ENCODE measurements around the gene SYTL4. TPM values are rescaled to one million over a fixed set of nuclear protein-coding genes. Genes with fewer than 3 reads are reported as not detected.
"Not testable (repeated sequence)": the region's sequence is repeated elsewhere in the genome, so short reads cannot be mapped to it uniquely, and the experiment has no call there.

SYTL4 gene
- 18.1 and 51.4 TPM in 2 replicates for total RNA-seq

DNA sequence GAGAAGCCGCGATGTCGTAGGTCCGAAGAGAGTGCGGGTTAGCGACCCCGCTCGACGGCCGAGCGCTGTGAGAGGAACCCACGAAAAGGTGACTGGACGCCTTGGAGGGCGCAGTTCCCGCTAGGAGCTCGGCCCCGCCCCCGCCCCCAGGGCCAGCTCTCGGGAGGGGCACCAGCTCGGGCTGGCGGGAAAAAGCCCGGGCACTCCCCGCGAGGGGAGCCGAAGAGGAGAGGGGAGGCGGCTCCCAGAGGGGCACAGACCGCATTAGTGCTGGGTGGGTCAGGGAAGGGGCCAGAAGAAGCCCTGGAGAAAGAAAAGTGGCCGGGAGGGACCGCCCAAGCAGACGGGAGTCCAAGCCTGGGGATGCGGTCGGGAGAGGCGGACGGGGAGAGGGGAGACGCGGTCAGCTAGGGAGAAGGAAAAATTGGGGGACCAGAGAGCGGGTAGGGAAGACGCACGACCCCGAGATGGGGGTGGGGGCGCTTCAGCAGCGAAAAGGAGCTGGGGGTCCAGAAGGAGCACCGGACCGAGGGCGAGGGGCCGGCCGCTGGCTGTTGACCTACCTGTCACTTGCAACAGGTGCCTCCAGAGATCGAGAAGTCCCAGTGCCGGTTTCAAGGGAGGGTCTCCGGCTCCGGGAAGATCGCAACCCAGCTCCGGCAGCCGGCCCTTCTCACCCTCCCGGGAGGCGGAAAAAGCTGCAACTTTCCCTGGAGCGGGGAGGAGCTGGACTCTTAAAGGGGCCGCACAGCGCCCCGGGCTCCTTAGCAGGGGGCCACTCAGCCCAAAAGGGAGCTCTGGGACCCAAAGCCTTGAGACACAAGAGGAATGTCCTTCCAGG lies at the start of gene SYTL4:
Gene SYTL4 (minus strand): TSS at position 681 of the 841 bp plus-strand sequence. CDS start 30,084 bp downstream, outside the sequence.
- DNase-seq (ENCODE audit: low read depth in 2 of 2) = peak; percentile 18 to 33

DNA sequence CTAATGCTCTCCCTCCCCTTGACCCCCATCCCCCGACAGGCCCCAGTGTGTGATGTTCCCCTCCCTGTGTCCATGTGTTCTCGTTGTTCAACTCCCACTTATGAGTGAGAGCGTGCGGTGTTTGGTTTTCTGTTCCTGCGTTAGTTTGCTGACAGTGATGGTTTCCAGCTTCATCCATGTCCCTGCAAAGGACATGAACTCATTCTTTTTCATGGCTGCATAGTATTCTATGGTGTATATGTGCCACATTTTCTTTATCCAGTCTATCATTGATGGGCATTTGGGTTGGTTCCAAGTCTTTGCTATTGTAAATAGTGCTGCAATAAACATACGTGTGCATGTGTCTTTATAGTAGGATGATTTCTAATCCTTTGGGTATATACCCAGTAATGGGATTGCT lies 37.5 kb upstream of the SYTL4 start:
- DNase-seq (ENCODE audit: low read depth in 2 of 2) = not testable (repeated sequence)

DNA sequence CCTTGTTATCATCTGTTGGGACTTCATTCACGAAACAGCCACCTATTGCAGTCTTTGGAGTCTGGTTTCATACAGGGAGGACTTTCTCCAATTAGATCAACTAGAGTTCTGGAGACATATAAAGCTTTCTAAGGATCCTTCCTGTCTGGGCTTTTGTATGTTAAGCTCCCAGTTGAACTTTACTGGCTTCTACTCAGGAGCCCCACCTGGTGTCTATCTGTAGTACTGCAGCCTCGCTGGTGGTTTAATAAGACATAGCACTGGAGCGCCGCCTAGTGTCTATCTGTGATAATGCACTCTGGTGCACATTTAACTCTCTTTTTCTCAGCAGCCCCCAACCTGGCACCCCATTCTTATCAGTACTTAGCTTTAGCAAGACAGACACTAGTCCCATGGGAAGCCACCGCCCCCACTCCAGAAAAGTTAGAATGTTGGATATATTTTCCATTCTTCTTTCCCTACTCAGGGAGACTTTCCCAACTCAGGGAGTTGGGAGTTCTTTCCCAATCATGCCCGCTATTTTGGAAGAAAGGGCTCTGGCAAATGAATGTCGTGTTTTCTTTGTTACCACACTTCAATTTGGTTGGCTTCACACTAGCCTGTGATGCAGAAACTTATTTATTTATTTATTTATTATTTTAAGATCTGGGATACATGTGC lies 36.9 kb upstream of the SYTL4 start:
- peak; percentile 66 to 78 for DNase-seq (ENCODE audit: low read depth in 2 of 2)

DNA sequence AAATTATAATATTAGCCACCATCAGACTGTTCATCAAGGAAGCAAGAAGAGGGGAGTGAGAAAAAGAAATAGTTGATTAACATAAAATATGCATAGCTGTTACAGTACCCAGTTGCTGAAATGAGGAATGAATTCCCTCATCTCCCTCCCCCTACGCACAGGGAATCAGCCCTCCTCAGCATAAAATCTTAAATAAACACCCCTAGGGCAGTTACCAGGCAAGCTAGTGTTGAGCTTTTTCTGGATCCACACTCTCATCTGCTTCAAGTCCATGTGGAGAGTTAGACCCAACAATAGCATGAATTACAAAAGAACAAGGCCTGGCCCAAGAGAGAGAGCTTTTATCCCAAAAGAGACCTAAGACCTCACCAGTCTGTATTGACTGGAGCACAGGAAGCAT lies 19.0 kb upstream of the SYTL4 start:
- no peak for DNase-seq (ENCODE audit: low read depth in 2 of 2)

DNA sequence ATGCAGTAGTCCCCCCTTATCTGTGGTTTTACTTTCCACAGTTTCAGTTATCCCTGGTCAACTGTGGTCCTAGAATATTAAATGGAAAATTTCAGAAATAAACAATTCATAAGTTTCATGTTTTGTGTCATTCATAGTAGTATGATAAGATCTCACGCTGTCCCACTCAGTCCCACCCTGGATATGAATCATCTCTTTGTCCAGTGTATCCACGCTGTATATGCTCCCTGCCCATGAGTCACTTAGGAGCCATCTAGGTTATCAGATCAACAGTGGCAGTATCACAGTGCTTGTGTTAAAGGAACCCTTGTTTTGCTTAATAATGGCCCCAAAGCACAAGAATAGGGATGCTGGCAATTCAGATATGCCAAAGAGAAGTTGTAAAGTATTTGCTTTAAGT lies 16.2 kb upstream of the SYTL4 start:
- DNase-seq (ENCODE audit: low read depth in 2 of 2) = peak; percentile 79 to 82

DNA sequence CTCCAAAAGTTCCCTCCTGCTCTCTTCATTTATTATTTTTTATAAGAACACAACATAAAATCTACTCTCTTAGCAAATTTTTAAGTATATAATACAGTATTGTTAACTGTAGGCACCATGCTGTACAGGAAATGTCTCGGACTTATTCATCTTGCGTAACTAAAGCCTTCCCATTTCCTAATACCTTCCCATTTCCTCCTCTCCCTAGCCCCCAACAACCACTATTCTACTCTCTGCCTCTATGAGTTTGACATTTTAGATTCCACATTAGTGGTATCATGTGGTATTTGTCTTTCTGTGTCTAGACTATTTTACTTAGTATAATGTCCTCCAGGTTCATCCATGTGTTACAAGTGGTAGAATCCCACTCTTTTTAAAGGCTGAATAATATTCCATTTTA lies 15.8 kb upstream of the SYTL4 start:
- DNase-seq (ENCODE audit: low read depth in 2 of 2) = peak; percentile 47 to 48

DNA sequence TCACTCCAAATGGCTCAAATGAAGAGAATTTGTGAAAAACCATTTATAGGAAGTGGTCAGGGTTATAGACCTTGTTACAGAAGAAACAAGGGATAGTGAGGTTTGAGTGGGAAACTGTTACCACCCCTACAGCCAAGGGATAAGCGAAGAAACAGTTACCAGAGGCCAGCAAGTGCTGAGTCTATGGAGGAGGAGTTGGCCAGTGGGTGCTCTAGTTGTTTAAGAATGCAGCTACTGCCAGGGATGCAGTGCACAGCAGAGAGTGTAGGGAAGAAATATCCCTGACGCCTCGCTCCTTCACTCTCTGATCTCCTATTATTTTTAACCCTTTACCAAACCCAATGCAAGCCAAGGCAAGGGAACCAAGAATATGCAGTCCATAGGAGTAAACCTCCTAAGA lies 15.2 kb upstream of the SYTL4 start:
- no peak for DNase-seq (ENCODE audit: low read depth in 2 of 2)

DNA sequence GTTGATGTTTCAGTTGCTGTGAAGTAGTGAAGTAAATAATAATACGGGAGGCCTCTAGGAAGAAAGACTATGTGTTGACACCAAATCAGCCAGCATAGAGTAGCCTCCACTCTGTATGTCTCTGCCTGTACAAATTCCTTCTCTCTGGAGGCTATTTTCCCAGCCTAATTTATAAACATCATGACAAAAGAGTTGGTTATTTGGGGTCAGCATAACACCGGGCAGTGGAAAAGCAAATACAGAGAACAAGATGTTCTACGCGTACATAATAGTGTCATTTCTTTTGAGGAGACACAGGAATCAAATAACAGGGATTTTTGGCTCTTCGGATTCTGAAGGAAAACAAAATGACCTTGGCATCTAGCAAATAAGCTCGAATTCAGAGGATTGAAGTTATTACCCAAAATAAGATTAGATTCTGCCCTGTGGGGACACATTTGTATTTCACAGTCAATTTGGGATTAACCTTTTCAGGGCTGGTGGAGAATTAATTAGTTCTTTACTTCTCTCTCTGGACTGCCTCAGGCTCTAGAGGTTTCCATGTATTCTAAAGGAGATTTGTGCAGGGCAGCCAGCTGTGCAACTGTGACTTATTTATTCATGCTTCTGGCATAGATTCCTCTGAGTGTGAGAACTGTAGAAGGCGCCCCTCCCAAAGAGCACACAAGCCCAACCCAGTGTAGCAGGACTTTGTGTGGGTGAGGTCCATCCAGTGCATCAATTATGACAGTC lies 14.1 kb upstream of the SYTL4 start:
- DNase-seq (ENCODE audit: low read depth in 2 of 2) = peak in 1 of 2 donors; percentile 46

DNA sequence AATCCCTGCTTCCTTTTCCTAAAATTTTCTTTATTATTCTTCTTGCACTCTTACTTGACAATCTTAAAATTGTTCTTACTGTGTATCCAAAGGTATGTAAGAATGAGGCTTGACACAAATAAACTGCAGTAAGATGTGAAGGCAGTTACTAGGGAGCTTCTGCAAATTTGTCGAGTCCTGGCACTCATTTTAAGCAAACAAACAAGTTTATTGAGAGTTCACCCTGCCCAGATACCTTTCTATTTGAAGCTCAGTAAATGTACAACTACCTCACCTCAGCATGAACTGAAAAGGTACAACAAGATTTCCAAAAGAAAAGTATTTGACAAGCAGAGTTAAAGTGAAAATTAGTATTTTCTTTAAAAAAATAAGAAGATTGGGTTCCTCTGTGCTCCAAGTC lies 13.3 kb upstream of the SYTL4 start:
- no peak for DNase-seq (ENCODE audit: low read depth in 2 of 2)

DNA sequence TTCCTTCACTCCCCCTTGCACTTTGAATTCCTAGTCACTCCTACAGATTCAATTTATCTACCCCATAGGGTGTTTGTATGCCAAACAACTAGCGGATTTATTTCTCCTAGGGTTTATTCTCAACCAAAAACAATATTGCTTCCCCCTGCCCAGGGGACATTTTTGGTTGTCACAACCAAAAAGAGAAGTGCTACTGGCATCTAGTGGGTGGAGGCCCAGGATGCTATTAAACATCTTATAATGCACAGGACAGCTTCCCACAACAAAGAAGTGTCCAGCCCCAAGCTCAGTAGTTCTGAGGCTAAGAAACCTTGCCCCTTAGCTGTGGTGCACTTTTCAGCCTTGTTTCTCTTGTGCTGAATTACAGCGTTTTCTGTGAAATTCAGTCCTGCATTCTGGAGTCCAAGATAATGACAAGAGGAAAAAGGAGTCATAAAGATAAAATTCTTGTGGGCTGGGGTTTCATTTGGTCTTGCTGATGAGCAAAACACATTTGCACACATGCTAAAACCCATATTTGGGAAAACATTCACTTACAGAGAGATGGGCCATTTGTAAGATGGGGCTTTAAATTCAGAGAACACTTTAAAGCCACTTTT lies 11.2 kb upstream of the SYTL4 start:
- no peak for DNase-seq (ENCODE audit: low read depth in 2 of 2)

DNA sequence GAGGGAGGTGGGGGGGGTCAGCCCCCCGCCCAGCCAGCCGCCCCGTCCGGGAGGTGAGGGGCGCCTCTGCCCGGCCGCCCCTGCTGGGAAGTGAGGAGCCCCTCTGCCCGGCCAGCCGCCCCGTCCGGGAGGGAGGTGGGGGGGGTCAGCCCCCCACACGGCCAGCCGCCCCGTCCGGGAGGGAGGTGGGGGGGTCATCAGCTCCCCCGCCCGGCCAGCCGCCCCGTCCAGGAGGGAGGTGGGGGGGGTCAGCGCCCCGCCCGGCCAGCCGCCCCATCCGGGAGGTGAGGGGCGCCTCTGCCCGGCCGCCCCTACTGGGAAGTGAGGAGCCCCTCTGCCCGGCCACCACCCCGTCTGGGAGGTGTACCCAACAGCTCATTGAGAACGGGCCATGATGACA lies 7.9 kb downstream of the SYTL4 start:
- DNase-seq (ENCODE audit: low read depth in 2 of 2) = not testable (repeated sequence)

DNA sequence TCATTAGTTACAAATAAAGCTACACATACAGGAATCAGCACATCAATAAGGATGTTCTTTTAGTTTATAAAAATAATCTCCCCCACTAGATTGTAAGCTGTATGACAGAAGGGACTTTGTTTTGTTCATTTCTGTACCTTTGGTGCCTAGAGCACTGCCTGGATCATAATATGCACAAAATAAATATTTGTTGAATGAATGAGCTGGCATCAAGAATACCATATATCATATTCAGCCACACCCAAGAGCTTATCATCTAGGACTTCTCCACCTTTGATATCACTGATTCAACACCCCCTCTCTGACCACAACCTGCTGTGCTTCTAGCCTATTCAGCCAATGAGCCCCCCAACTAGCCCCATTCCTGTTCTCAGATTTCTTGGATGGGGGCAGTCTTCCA lies 10.6 kb downstream of the SYTL4 start:
- DNase-seq (ENCODE audit: low read depth in 2 of 2) = no peak

DNA sequence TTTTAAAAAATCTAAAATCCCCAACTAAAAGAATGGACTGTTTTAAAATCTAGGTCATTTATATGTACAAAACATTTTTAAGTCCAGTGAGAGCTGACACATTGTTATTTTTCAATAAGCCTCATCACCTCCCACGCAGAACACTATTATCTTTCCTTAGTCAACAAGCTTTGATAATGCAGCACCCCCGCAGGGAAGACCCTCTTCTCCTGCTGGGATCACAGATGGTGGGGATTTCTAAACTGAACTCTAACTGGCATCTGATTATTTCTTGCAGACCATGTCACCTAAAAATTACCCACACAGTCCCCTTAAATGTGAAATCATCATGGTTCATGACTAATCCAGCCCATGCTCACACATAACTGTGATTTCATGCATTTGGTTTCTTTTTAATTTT lies 11.6 kb downstream of the SYTL4 start:
- DNase-seq (ENCODE audit: low read depth in 2 of 2) = no peak

DNA sequence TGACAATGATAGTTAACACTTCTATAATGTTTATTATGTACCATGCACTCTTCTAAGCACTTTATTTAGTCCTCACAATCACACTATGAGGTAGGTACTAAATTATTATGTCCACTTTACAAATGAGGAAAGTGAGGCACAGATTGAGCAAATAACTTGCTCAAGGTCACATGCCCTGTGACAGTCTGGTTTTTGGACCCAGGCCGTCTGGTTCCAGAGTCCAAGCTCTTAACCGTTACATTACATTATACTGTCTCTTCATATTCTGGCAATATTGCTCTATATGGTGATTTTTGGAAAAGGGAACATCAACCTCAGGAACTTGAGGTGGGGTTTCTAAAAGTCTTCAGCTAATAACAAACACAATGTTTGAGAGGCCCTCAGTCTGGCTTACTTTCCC lies 12.8 kb downstream of the SYTL4 start:
- DNase-seq (ENCODE audit: low read depth in 2 of 2) = no peak

DNA sequence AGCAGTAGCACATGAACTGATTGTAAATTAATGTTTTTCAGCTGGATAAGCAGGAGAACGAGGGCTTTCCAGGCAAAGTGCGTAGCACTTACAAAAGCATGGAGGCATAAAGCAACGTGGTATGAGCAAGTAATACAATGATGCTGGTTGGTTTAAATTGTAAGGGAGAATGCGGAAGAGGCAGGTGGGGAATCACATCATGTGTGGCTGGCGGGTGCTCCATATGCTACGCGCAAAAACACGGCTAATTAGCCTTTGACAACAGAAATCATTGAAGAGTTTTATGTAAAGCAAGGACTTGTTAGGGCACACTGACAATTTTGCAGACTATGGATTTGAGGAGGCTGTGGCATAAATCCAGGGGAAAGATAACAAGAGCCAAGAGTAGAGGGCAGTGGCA lies 14.6 kb downstream of the SYTL4 start:
- no peak for DNase-seq (ENCODE audit: low read depth in 2 of 2)

DNA sequence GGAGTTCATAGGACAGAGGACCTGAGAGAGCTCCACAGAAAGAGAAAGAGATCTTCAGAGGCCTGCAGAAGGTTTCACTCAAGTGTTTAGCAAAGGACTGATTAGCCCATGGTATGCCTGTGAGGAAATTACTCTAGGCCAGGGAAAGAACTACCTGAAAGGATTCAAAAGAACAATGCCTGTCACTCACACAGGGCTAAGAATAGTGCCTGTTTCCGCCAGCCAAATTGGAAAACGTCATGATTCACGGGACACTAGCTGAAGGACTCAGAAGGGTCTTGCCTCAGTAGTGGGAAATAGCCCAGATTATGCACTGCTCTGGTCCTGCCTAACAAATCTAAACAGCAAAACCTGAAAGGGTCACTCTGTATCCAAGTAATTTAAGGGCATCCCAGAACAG lies 21.1 kb downstream of the SYTL4 start:
- DNase-seq (ENCODE audit: low read depth in 2 of 2) = peak; percentile 30 to 47

DNA sequence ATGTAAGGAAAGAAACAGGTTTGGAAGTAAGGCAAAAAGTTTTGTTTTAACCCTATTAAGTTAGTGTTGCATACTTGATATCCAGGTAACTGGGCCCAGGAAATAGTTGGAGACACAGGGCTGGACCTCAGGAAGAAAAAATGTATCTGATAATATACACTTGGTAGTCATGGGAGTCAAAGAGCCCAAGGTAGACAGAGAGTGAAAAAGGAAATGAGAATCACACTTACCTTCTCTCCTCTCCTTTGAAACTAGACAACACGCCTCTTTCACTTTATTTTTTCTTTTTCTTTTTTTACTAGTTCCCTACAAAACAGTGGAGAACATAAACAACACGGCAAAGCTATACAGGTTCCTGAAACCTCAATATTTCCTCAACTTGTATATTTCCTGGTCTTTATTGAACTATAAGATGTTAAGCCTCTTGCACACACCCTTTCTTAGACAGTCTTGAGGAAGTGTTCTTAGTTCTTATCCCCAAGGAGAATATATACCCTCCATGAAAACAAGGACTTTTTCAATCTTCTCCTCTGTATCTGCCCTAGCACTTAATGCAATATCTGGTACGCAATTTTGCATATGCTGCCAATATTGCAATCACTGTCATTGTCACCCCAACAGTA lies 27.2 kb downstream of the SYTL4 start:
- DNase-seq (ENCODE audit: low read depth in 2 of 2) = no peak

DNA sequence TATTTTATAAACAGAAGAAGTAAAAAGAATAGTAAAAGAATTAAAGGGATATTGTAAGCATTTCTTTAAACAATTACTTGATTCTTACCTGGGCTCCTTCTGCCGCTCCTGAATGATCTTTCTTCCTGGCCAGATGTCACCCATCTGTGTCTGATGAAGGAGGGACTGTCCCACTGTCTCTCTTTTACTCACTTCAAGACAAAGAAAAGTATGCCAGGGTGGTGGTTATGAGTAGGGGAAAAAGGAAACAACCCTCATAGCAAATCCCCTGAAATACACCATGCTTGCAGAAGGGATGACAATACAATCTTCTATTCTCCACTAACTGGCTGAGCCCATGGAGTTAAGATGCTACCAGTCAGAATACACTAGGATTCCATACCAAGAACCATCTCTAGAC lies 31.1 kb downstream of the SYTL4 start:
- DNase-seq (ENCODE audit: low read depth in 2 of 2) = no peak

DNA sequence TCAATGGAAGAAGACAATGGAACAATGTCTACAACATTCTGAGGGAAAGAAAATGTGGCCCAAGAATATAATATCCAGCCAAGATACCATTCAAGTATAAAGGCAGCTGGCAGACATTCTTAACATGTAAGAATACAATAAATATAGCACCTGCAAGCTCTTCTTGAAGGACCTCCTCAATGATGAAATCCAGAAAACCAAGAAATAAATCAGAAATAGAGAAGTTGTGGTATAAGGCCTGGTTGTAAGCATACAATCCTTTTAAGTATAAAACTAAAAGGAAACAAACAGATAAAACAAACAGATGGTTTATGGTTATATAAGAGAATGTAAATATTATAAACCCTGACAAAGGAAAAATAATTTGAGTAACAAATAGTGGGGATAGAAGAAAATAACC lies 33.4 kb downstream of the SYTL4 start:
- DNase-seq (ENCODE audit: low read depth in 2 of 2) = no peak

DNA sequence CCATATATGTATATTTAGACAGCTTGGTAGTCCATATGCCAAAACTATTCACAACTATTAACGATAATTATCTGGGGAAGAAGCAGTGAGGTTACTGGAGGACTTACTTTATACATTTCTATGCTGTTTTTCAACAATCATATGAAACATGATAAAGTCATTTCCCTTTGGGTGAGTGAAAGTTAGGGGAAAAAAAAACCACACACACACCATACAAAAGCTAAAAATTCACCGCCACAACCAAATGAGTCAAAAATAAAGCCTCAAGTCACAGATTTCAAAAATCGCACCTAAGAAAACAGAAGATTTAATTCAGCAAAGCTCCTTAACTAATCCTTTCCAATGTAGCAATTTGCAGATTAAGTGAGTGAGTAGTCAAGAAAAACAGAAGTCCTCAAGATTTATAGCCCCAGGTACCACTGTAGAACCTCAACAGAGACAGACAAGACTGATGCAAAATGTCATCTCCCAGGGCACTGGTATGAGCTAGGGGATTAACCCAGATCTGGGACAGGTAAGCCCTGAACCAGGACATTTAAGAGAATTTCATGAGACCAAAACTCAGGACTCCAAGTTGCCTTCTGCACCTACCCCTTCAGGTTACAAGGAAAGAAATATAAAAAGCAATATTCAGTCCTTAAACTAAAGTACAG lies 35.1 kb downstream of the SYTL4 start:
- no peak for DNase-seq (ENCODE audit: low read depth in 2 of 2)

DNA sequence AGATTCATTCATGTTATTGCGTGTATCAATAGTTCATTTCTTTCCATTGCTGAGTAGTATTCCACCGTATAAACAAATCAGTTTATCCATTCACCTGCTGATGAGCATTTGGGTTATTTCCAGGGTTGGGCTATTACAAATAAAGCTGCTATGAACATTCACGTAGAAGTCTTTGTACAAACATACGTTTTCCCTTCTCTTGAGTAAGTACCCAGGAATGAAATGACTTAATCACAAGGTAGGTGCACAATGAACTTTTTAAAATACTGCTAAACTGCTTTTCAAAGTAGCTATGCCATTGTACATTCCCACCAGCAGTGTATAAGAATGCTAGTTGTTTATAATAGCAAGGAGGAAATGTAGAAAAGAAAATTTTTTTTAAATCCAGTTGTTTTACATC lies 35.9 kb downstream of the SYTL4 start:
- DNase-seq (ENCODE audit: low read depth in 2 of 2) = no peak
